Globus pallidus (tissue), 1 donor: ENCODE measurements around the gene VANGL2.
"Not testable (repeated sequence)": the region's sequence is repeated elsewhere in the genome, so short reads cannot be mapped to it uniquely, and the experiment has no call there.

Experiments
- DNase-seq: peaks from one replicate; pipeline ENCODE4 v3.0.0-alpha.2; 2015; ENCODE audit warnings: low spot score

Gene VANGL2

DNA sequence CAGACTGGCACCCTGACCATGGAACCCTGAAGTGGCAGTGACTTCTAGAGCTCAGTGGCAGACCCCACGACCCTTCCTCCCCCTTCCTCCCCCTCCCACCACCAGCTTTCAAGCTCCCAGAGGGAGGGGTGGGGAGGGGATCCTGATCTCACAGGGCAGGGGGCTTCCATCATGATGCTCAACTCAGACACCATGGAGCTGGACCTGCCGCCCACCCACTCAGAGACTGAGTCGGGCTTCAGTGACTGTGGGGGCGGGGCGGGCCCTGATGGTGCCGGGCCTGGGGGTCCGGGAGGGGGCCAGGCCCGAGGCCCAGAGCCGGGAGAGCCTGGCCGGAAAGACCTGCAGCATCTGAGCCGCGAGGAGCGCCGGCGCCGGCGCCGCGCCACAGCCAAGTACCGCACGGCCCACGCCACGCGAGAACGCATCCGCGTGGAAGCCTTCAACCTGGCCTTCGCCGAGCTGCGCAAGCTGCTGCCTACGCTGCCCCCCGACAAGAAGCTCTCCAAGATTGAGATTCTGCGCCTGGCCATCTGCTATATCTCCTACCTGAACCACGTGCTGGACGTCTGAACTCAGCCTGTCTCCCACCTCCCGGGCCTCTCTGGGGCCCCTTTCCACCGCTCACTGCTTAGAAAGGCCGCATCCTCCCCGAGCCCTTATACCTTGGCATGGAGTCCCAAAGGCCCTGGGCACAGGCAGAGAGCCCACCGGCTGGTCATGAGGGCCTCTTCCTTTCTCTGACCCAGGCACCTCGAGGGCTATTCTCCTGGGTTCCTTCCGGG, 29.6 kb upstream of the VANGL2 start:
- DNase-seq: no peak

GRCh38 chr1:160371346-160371631, 29.1 kb upstream of the VANGL2 start:
- no peak for DNase-seq

GRCh38 chr1:160371756-160372155, 28.6 kb upstream of the VANGL2 start:
- DNase-seq: no peak

DNA sequence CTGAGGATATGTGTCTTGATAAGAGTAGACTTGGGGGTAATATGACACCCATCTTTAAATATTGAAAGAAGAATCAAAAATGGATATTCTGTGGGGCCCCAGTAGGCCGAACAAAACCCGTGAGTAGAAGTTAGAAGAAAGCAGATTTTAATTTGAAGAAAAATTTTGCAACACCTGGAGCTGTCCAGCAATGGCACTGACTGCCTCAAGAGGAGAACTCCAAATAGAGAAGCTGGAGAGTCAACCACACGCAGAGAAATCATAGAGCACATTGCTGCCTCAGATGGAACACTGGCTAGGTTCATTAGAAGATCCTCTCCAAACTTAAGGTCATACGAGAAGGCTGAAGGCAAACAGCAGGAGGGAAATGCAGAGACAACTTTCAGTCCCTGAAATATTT, 26.7 kb upstream of the VANGL2 start:
- DNase-seq: no peak

GRCh38 chr1:160374306-160375110, 25.9 kb upstream of the VANGL2 start:
- DNase-seq: no peak

DNA sequence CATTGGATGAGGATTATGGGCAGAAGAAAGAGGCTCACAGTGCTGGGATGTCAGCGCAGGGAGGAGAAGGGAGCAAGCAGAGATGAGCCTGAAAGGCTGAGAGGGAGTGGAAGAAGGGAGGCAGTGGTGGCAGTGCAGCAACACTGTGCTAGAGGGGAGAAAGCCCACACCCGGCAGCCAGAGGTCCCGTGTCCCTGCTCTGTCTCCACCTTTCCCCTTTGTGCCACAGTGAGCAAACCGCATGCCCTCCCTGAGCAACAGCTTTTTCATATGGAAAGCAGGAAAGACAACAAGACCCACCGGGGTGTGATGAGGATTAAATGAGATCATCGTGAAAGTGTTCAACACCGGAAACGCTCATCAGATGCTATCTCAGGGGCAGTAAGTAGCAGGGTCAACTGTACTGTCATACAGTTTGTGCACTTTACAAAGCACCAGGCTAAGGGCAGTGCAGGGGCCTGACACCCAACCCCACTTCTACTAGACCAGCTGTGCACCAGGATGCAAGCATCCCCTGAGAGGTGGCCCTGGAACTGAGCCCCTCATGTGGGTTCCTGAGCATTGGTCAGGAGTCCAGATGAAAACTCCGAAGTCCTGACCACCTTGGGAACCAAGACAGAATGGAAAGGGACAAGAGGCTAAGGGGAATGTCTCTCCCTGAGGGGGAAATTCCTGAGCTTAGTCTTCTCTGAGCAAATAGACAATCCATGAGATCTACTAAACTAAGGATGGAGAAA, 24.4 kb upstream of the VANGL2 start:
- no peak for DNase-seq

- DNase-seq: peak; percentile 86
Observed at GRCh38 chr1:160376525-160377131, 23.7 kb upstream of the VANGL2 start.

DNA sequence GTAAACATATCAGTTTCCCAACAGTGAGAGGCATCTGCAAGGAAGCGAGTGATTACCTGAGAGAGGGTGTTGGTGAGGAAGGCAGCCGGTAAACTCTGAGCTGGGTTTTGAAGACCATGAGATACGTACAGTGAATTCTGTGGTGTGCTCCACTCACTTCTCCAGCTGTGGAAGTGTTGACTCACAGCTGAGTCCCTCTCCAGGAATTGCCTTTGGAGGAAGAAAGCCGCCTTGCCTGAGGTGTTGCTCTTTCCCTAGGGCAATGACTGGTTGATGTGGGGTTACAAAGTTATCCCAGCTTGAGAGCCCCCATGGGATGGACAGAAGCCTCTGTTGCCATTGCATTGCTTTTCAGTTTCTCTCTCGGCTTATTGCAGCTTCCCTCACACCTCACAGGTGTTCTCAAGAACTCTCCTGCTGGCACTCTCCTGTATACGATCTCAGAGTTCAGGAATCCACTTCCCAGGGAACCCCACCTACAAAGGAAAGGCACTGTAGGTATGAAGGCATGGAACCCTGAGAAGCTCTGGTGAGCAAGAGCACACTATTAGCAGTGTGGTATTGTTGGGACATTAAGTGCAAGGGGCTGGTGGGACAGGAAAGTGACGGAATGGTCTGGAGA, 22.7 kb upstream of the VANGL2 start:
- DNase-seq: no peak

DNA sequence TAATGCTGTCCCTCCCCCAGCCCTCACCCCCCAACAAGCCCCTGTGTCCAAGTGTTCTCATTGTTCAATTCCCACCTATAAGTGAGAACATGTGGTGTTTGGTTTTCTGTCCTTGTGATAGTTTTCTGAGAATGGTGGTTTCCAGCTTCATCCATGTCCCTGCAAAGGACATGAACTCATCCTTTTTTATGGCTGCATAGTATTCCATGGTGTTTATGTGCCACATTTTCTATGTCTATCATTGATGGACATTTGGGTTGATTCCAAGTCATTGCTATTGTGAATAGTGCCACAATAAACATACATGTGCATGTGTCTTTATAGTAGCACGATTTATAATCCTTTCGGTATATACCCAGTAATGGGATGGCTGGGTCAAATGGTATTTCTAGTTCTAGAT, 15.6 kb upstream of the VANGL2 start:
- DNase-seq: not testable (repeated sequence)

DNA sequence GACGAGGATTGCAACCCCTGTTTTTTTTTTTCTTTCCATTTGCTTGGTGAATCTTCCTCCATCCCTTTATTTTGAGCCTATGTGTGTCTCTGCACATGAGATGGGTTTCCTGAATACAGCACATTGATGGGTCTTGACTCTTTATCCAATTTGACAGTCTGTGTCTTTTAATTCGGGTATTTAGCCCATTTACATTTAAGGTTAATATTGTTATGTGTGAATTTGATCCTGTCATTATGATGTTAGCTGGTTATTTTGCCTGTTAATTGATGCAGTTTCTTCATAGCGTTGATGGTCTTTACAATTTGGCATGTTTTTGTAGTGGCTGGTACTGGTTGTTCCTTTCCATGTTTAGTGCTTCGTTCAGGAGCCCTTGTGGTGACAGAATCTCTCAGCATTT, 12.0 kb upstream of the VANGL2 start:
- DNase-seq: not testable (repeated sequence)

DNA sequence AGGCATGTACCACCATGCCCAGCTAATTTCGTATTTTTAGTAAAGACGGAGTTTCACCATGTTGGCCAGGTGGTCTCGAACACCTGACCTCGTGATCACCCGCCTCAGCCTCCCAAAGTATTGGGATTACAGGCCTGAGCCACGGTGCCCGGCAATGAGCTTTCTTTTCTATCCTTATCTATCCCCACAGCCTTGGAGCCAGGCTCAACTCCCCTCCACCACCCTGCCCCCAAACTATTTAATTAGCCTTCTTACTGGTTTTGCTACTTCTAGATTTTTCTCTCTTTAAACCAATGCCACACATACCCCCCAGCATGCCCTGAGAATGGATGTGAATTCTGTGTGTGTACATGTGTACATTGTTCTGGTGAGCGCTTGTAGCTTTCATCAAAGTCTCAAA, 5.7 kb upstream of the VANGL2 start:
- DNase-seq: no peak

DNA sequence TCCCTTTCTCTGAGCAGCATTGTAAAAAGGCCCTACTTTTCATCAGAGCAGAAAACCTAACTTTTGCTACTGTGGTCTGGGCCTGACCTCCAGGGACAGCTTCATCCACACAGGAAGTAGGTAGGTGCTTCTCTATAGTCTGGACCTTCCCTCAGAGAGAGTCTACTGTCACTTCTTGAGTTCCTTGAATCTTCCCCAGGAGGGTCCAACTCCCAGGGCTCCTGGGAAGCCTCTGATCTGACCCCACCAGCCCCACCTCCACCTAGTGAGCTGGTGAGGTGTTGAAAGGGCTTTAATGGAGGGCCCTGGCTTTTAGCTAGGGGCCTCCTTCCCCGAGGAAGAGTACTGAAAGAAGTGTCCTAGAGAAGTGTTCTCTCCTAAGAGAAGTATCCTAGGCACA, 2.7 kb upstream of the VANGL2 start:
- DNase-seq: no peak

- no peak for DNase-seq
Observed at GRCh38 chr1:160398823-160399222, 1.5 kb upstream of the VANGL2 start.

- no peak for DNase-seq
Observed at GRCh38 chr1:160399544-160400222, 681 bp upstream of the VANGL2 start.

DNA sequence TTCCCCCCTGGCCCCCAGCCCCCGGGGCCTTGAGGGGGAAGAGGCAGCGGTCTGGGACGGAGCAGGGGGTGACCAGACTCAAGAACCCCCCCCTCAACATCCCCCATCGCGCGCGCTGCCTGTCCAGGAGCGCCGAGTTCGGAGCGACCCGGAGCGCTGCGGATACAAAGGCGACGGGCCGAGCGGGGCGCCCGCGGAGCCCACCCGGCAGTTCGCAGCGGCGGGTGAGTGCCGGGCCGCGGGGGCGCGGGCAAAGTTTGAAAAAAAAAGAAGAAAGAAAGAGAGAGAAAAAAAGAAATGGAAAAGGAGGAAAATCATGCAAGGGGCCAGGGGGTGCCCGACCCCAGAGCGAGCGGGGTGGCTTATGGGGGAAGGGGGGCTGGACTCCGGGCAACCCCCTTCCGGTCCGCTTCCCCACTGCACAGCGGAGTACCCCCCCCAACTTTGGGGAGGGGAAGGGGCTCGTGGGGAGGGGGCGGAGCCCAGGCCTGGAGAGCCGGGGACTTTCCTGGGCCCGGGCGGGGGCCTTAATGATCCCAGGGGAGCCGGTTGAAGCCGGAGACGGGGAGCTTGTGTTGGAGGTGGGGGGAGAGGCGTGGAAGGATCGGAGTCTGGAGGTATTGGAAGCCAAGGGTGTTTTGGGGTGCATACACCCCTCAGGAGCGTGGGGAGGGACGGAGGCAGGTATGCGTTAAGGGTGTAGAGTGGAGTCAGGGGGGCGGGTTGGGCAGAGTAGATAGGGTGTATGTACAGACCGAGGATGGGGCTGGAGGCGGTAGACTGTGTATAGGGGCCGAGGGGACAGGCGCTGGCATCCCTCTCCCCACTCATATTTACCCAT, 502 bp downstream of the VANGL2 start:
- peak; percentile 30 for DNase-seq

- no peak for DNase-seq
Observed at GRCh38 chr1:160401487-160401805, 1.1 kb downstream of the VANGL2 start.

DNA sequence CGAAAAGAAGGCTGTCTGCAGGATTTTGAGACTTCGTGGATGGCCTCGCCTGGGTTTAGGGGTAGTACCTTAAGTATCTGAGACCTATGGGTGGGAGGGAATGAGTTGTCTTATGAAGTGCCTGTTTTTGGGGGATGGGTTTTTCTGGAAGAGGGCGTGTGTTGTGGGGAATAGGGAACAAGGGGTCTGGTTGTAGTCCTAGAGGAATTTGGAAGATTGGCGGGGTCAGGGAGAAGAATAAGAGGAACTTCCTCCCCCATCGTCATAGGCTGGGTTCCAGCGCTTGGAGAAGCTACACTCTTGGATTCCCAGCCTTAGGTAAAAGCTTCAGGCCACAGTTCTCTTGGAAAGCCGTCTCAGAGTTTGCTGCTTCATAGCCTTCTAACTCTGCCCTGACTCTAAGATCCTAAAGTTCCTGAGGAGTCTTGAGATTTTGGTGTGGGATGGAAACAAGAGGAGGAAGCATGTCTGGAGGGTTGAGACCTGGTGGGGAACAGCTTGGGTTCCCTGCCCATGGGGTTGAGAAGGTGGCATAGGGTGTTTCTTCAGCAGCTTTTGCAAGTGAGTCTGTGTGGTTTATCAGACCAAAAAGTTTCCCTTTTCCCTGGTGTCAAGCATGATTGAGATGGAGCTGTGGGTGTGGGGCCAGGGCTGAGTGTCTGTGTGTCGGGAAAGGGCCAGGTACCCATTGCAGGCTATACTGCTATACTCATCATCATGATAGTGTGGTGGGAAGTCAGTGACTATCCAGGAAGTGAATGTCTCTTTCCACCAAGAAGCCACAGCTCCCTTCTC, 1.8 kb downstream of the VANGL2 start:
- DNase-seq: no peak

DNA sequence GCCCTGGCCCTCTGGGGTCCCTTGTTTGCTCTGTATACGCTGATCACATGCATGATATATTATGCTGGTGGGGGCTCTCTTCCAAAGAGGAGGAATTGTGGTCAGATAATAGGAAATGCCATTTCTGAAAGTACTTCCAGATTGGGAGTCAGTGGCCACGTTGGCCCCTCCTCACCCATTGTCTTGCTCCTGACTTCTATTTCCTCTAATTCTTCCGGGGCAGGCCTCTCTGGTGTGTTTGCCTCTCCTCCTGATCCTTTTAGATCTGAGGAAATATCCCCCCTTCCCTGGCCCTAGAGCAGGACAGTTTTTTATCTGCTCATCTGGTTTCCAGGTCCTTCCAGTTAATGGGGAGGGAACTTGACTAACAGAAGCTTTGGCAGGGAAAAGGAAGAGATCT, 2.9 kb downstream of the VANGL2 start:
- no peak for DNase-seq

- DNase-seq: no peak
Observed at GRCh38 chr1:160404094-160404493, 3.7 kb downstream of the VANGL2 start.

GRCh38 chr1:160405331-160405877, 5.0 kb downstream of the VANGL2 start:
- DNase-seq: no peak
